Ureter (tissue), 1 donor: ENCODE results near the gene LUC7L3. TPM values are rescaled to one million over a fixed set of nuclear protein-coding genes. Genes with fewer than 3 reads are reported as not detected.
"Not testable (repeated sequence)": the region's sequence is repeated elsewhere in the genome, so short reads cannot be mapped to it uniquely, and the experiment has no call there.

ENCODE experiments used
- DNase-seq: peaks from one replicate; pipeline ENCODE4 v3.0.0-alpha.2; 2020; ENCODE audit warnings: low spot score
- total RNA-seq: library from RNA; stranded (reverse); gene quantifications from one replicate; pipeline ENCODE4 v1.2.4, GENCODE V29; 2023
- donor health status: DM: yes; HTN: yes; CAD: no.

Gene LUC7L3
- total RNA-seq, 1 donor from 2014 or later, result 113 TPM

GRCh38 chr17:50781167-50781566 is 61.8 kb downstream of the LUC7L3 start:
- no peak for DNase-seq

DNA sequence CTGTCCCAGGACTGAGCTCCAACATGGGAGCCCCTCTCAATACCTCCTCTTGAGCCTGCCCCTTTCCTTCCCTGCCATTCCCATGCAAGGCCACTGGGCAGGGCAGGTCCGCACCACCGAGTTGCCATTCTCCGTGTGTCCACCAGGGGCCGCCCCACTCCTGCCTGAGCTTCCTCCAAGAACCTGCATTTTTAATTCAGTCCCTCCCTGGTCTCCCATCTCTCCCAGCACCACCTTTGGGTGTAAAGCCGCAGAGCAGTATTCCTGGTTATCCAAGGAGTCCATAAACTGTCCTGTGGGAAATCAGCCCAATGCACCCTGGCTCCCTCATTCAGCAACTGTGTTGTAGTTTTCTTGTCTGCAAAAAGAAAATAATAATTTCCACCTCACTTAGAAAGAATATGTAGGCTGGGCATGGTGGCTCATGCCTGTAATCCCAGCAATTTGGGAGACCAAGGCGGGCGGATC is 63.8 kb downstream of the LUC7L3 start:
- peak; percentile 91 for DNase-seq

DNA sequence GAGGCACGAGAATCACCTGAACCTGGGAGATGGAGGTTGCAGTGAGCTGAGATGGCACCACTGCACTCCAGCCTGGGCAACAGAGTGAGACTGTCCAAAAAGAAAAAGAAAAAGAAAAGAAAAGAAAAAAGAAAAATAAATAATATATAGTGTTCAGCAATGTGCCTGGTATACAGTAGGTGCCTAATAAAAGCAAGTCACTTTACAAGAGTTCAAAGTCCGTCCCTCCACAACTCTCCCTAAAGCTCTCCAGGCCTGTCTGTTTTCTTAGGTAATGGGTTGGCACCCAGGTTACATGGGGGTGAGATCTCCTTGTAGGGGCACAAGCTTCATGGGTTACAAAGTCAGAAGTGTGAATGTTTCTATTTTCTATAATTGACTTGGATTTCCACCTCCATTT is 64.5 kb downstream of the LUC7L3 start:
- no peak for DNase-seq

DNA sequence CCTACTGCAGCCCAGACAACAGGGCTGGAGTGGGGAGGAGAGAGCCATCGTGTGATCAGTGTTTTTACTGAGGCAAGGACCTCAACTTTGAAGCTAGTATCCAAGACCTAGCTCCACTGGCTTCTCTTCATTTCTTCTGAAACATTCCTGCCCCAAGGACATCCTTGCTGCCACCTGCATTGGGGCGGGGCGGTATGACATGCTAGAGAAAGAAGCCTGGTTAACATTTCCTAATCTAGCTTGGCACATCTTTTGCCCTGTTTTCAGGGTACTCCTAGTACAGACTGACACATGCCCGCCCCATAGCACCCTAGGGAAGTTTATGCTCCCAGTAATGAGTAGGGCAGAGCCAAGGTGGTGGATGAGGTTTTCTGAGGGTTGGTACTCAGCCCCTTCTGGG is 65.7 kb downstream of the LUC7L3 start:
- DNase-seq, result no peak

GRCh38 chr17:50785946-50786570 is 66.7 kb downstream of the LUC7L3 start:
- DNase-seq, result peak; percentile 57

DNA sequence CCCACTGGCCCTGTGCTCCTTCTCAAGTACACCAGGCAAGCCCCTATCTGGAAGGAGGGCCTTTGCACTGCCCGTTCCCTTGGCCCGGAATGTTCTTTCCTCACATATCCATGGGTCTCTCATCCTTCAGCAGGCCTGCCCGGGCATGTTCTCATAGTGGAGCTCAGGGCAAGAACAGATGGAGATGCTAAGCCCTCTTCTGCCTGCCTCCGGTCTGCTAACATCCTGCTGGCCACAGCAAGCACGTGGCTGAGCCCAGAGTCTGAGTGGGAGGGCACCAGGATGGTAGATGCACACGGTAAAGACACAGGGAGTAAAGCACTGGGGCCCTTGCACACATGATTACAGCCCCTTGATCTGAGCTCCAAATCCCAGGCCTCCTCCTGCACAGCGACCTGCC is 67.7 kb downstream of the LUC7L3 start:
- DNase-seq, result no peak

- DNase-seq, result no peak
Measured at GRCh38 chr17:50790618-50791017, 71.2 kb downstream of the LUC7L3 start.

DNA sequence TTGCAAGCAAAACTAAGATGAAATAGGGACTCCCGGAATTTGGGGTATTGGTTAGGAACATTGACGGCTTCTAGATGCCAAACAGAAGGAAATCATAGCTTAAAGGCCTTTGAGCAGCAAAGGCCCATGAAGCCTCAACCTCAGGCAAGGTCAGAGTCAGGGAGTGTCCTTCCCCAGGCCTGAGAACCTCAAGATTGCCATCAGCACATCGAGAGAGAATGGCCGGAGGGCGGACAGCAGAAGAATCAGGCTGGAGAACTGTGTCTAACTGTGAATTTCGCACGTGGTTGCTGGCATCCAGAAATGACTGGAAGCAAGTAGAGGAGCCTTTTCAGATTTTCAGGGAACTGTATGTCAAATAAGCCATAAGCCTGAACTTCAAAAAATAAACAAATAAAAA is 72.7 kb downstream of the LUC7L3 start:
- no peak for DNase-seq

GRCh38 chr17:50793007-50793406 is 73.6 kb downstream of the LUC7L3 start:
- no peak for DNase-seq

- DNase-seq, result no peak
Measured at GRCh38 chr17:50794361-50794760, 75.0 kb downstream of the LUC7L3 start.

DNA sequence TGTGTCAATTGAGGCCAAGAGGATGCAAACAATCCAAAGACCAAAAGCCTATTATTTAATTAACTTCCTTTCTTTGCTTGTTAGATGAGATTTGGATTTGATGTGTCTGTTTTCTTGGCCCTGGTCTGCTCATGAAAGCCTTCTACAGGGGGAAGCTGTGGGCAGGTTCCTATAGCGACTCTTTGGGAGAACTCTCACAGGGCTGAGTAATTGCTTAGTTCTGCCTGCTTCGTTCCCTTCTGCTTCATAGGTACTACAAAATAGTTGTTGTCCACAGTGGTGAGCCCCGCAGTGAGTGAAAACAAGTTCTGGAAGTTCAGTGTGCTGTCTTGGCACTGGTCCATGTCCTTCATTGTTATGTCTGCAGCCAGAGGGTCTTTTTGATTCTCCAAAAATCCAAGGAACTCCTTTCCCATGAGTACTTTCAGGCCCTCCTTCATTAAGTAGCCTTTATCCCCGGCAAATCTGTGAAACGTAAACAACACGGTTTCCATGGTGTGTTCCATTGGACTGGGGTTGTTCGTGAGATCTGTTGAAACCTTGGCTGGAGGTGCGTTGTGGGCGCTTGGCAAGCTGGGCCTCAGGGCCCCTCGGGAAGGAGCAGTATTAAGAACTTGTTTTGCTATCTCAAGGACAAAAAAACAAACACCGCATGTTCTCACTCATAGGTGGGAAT is 77.9 kb downstream of the LUC7L3 start:
- no peak for DNase-seq

- peak; percentile 56 for DNase-seq
Measured at GRCh38 chr17:50798424-50799288, 79.3 kb downstream of the LUC7L3 start.

DNA sequence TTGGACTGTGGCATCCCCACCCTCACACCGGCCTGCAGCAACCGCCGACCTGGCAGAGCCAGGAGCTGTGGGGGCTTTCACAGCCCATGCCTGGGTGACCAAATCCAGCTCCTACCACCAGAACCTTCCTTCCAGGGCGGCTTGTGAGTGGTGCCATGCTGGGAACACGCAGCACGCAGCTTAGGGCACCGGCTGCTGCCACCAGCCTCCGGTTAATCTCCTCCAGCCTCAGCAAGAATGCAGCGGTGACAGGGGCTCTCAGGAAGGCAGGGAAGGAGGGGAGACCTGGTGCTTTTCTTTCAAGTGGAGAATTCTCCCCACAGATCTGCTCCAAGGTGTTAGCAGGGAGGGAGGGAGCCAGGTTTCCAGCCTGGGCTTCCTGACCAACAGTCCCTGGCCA is 80.2 kb downstream of the LUC7L3 start:
- DNase-seq, result no peak

DNA sequence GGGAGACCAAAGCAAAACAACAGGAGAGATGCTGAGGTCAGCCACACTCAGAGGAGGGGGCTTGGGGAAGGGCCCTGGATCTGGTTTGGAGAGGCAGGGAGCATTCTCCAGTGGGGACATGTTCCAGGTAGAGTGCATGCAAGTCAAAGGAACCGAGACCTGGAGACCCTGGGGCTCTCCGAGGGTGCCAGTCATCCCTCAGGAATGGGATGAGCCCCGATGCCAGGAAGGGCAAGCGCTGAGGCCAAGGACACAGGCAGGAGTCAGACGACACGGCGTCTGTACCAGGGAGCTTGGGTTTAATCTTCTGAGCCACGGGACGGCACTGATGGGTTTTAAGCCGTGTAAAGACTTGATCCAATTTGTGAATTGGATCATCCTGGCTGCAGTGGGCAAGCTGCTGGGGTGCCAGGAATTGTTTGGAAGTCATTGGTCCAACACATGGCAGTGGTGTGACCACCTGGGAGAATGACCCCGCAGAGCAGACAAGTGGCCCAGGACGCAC is 80.8 kb downstream of the LUC7L3 start:
- no peak for DNase-seq

GRCh38 chr17:50802609-50803571 is 83.5 kb downstream of the LUC7L3 start:
- DNase-seq, result no peak

DNA sequence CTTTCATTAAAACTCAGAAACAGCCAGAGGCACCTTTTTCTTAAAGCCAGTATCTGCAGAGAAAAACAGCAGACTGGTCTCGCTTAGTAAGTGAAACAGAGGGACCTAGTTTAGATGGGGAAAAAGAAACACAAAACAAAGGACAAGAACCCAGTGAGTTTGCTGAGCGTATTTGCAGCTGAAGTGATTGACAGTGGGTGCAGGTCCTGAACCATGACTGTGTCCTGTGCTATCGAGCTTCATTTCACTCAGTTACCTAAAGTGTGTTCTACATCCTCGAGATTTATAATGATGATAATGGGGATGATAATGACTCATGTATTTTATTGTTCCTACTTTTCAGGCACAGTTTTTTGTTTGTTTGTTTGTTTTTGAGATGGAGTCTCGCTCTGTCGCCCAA is 84.3 kb downstream of the LUC7L3 start:
- no peak for DNase-seq

- not testable (repeated sequence) for DNase-seq
Measured at GRCh38 chr17:50804749-50805475, 85.5 kb downstream of the LUC7L3 start.

- DNase-seq, result no peak
Measured at GRCh38 chr17:50805486-50805885, 86.1 kb downstream of the LUC7L3 start.
